Endothelial cell of umbilical vein (primary cell): ENCODE data around the gene CRB1. TPM values are rescaled to one million over a fixed set of nuclear protein-coding genes. Genes with fewer than 3 reads are reported as not detected.

ENCODE experiments used
- BruUV-seq: library from RNA; stranded (reverse); fragments of 400-500 nt; replicated peaks from 2 replicates; lab custom pipeline; 2021; lab: Mats Ljungman, UMichigan
- CTCF ChIA-PET: fragments of 300-600, 350-600 bp; sonication (Branson Sonifier 250); formaldehyde crosslinking; loops from one replicate; lab custom pipeline; 2021; ENCODE audit warnings: antibody characterized with exemption, inconsistent platforms; lab: Charles Lee
- POLR2A ChIA-PET: fragments of 300-600, 350-600 bp; sonication (Branson Sonifier 250); formaldehyde crosslinking; loops from one replicate; lab custom pipeline; 2021; ENCODE audit warnings: antibody characterized with exemption, inconsistent platforms; lab: Charles Lee
- DNase-seq: peaks from one replicate; pipeline ENCODE4 v3.0.0-alpha.2; 2011; ENCODE audit warnings: low read depth, low spot score
- FAIRE-seq: peaks from 2 replicates; lab custom pipeline; 2011; peaks lifted over from hg19 to GRCh38; lab: Jason Lieb, UNC
- H2AFZ ChIP-seq: 2 replicates; pipeline ENCODE4 v1.6.0; 2012; ENCODE audit warnings: low read depth, low read length, control low read depth, inconsistent platforms
- H3K27ac ChIP-seq: 2 replicates; pipeline ENCODE4 v1.5.1; 2011; ENCODE audit warnings: low read depth, mild to moderate bottlenecking, control low read depth, low read length, moderate library complexity; ENCODE audit not compliant: insufficient read depth
- H3K27me3 ChIP-seq, 2 experiments: 2 replicates each; pipeline versions ENCODE4 v1.6.0 to v1.6.1; 2011; ENCODE audit warnings: low read length in 2 of 2, mixed read lengths in 1 of 2; ENCODE audit not compliant: control insufficient read depth in 2 of 2, insufficient read depth in 2 of 2
- H3K36me3 ChIP-seq, 2 experiments: 2 replicates in 1 of 2; 3 replicates in 1 of 2; pipeline ENCODE4 v1.5.1; 2011; ENCODE audit warnings: low read length in 2 of 2, mild to moderate bottlenecking in 1 of 2, moderate library complexity in 1 of 2; ENCODE audit not compliant: control insufficient read depth in 2 of 2, insufficient read depth in 2 of 2; ENCODE audit errors: extremely low read depth in 1 of 2
- H3K4me1 ChIP-seq: 3 replicates; pipeline ENCODE4 v1.5.1; 2011; ENCODE audit warnings: mild to moderate bottlenecking, low read length; ENCODE audit not compliant: control insufficient read depth, insufficient read depth; ENCODE audit errors: extremely low read depth
- H3K4me2 ChIP-seq: 2 replicates; pipeline ENCODE4 v1.6.1; 2011; ENCODE audit warnings: low read length, control low read depth, mixed read lengths; ENCODE audit not compliant: insufficient read depth
- H3K4me3 ChIP-seq, 3 experiments: fragments of 200-600 bp in 1 of 3; sonication (generic), shearing (Covaris generic) in 1 of 3; replicated peaks in 1 of 3; 2 replicates each; pipeline ENCODE4 v1.5.1; 2011 to 2016; ENCODE audit warnings: control low read depth in 3 of 3, low read length in 3 of 3, mild to moderate bottlenecking in 2 of 3, inconsistent platforms in 1 of 3, low read depth in 1 of 3, moderate library complexity in 1 of 3; ENCODE audit not compliant: insufficient read depth in 1 of 3
- H3K79me2 ChIP-seq: 2 replicates; pipeline ENCODE4 v1.6.0; 2012; ENCODE audit warnings: low read length, inconsistent platforms; ENCODE audit not compliant: control insufficient read depth, insufficient read depth
- H3K9ac ChIP-seq: replicated peaks from 2 replicates; pipeline ENCODE3; 2011; ENCODE audit warnings: low read length, control low read depth; ENCODE audit not compliant: insufficient read depth; ENCODE audit errors: extremely low read depth
- H3K9me1 ChIP-seq: replicated peaks from 3 replicates; pipeline ENCODE4 v1.6.0; 2011; ENCODE audit warnings: mild to moderate bottlenecking, low read length; ENCODE audit not compliant: control insufficient read depth, insufficient read depth; ENCODE audit errors: extremely low read depth
- H3K9me3 ChIP-seq: replicated peaks from 2 replicates; pipeline ENCODE4 v1.5.1; 2012; ENCODE audit warnings: low read length, inconsistent platforms; ENCODE audit not compliant: control insufficient read depth, insufficient read depth
- H4K20me1 ChIP-seq: replicated peaks from 2 replicates; pipeline ENCODE3; 2011; ENCODE audit warnings: mild to moderate bottlenecking, low read length; ENCODE audit not compliant: control insufficient read depth, insufficient read depth; ENCODE audit errors: extremely low read depth
- EZH2 ChIP-seq: IDR thresholded peaks from 2 replicates; pipeline ENCODE4 v1.6.1; 2012; ENCODE audit warnings: borderline replicate concordance, low read depth, mild to moderate bottlenecking, moderate library complexity, low read length, inconsistent platforms; ENCODE audit not compliant: severe bottlenecking
- FOS ChIP-seq: IDR thresholded peaks from 2 replicates; pipeline ENCODE4 v1.6.1; 2011; ENCODE audit warnings: mild to moderate bottlenecking, low read length, moderate library complexity, borderline replicate concordance; ENCODE audit not compliant: insufficient read depth
- GATA2 ChIP-seq: IDR thresholded peaks from 2 replicates; pipeline ENCODE4 v1.7.0; 2011; ENCODE audit warnings: low read depth, mild to moderate bottlenecking, moderate library complexity, mixed read lengths, low read length; ENCODE audit not compliant: insufficient read length, insufficient read depth
- JUN ChIP-seq: IDR thresholded peaks from 2 replicates; pipeline ENCODE4 v1.6.1; 2011; ENCODE audit warnings: borderline replicate concordance, low read depth; ENCODE audit not compliant: insufficient read length, insufficient read depth
- MYC ChIP-seq: IDR thresholded peaks from one replicate; pipeline ENCODE4 v1.6.1; 2011; ENCODE audit warnings: mild to moderate bottlenecking, low read depth, low read length
- POLR2A ChIP-seq: IDR thresholded peaks from 2 replicates; pipeline ENCODE4 v1.6.1; 2012; ENCODE audit warnings: low read depth, mild to moderate bottlenecking, control low read depth, low read length
- POLR2AphosphoS5 ChIP-seq: IDR thresholded peaks from 2 replicates; pipeline ENCODE4 v1.6.1; 2012; ENCODE audit warnings: low read depth, mild to moderate bottlenecking, control low read depth, low read length, moderate library complexity; ENCODE audit not compliant: insufficient read depth
- dilution Hi-C: fragments of 300-500 bp; cut with MboI; formaldehyde crosslinking; loops from one replicate; pipeline ENCODE4 v1.15.0; 2019; ENCODE audit warnings: low sequenced_read_pairs; ENCODE audit not compliant: extremely low pct_ligation_motif_present
- intact Hi-C: fragments of 100-400 bp; cut with micrococcal nuclease; formaldehyde crosslinking; loops from one replicate; pipeline ENCODE4 v1.10.0; 2022
- polyA plus RNA-seq, 4 experiments: library from polyadenylated mRNA; depleted of rRNA in 3 of 4; stranded (reverse) in 3 of 4; unstranded in 1 of 4; fragments of >200 nt; gene quantifications; 2 replicates each; pipeline versions ENCODE4 v1.2.1 to v1.2.3, GENCODE V29; 2011 to 2012; ENCODE audit warnings: missing spikeins in 1 of 4
- total RNA-seq: library from RNA; stranded (reverse); gene quantifications from 2 replicates; pipeline ENCODE4 v1.2.3, GENCODE V29; 2021
- TF ChIP-seq, protein P1 (sequence below): IDR thresholded peaks from 2 replicates; pipeline ENCODE4 v1.6.1; 2011; ENCODE audit not compliant: insufficient read depth, insufficient read length
- TF ChIP-seq, protein P2 (sequence below), 2 donors: IDR thresholded peaks; 1 replicate in 1 of 2; 2 replicates in 1 of 2; pipeline ENCODE4 v1.5.1; 2011; ENCODE audit warnings: low read length in 2 of 2, mild to moderate bottlenecking in 2 of 2, moderate library complexity in 2 of 2, control low read depth in 1 of 2, inconsistent platforms in 1 of 2, low read depth in 1 of 2; ENCODE audit not compliant: insufficient read depth in 1 of 2; ENCODE audit errors: extremely low read depth in 1 of 2

CRB1 gene
- total and polyA plus RNA-seq, 2 donors (not counting 3 experiments of a cell fraction or from before 2014, with no cell fraction given): not detected

DNA sequence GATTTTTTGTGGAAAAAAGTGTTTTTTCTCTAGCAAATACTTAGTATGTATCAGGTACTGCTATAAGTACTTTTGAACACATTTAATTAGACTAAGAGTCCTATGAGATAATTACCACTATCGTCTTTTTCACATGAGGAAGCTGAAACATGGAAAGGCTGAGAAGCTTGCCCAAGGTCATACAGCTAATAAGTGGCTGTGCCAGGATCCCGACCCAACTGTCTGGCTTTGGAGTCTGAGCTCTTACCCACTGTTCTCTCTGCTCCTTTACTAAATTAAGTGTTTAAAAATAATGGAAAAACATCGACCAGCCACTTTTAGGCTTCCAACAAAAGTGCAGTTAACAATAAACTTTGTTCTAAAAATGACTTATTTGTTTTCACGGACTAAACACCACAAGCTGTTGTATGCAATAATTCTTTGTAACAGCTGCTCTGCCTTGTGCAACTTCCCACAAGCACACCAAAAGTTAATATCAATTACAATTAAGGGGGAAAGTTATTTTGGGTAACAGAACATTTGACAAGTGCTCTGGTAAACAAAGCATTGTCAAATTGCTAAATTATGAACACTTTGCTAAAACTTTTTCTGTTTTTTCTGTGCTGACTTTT, 75.7 kb downstream of the CRB1 start:
- Histone ChIP-seq H3K9me1 (no peaks in the 10 kb centered on the region), H3K4me1 (no peaks in the 10 kb centered on the region), H2AFZ (no peak overlapping the region), H3K27me3 (peaks cover 1 to 2% of the 10 kb centered on the region in 2 experiments), H3K9ac (no peak overlapping the region), H3K27ac (no peak overlapping the region), H4K20me1 (no peaks in the 10 kb centered on the region), H3K4me2 (no peak overlapping the region), H3K4me3 (no peak overlapping the region), H3K9me3 (no peaks in the 10 kb centered on the region), H3K36me3 (no peaks in the 10 kb centered on the region), H3K79me2 (no peaks in the 10 kb centered on the region)
- BruUV-seq: no TSS peak
- ChIA-PET CTCF (interaction anchor here (1.0 to 2.3 kb wide), 4 partner anchors 13 to 163 kb away, joined by 3 to 7 read pairs (median 4); no protein-coding TSS in a partner anchor), POLR2A (no interaction called here)
- dilution Hi-C loops: no loop called here
- FAIRE-seq (no peak), DNase-seq (no peak)
- TF ChIP-seq JUN: no peak
- no peak for TF ChIP-seq POLR2A
- no peak for TF ChIP-seq EZH2
- TF ChIP-seq POLR2AphosphoS5: no peak
- no peak for TF ChIP-seq MYC
- TF ChIP-seq, protein P1, sequence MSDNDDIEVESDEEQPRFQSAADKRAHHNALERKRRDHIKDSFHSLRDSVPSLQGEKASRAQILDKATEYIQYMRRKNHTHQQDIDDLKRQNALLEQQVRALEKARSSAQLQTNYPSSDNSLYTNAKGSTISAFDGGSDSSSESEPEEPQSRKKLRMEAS: no peak
- TF ChIP-seq, protein P2, sequence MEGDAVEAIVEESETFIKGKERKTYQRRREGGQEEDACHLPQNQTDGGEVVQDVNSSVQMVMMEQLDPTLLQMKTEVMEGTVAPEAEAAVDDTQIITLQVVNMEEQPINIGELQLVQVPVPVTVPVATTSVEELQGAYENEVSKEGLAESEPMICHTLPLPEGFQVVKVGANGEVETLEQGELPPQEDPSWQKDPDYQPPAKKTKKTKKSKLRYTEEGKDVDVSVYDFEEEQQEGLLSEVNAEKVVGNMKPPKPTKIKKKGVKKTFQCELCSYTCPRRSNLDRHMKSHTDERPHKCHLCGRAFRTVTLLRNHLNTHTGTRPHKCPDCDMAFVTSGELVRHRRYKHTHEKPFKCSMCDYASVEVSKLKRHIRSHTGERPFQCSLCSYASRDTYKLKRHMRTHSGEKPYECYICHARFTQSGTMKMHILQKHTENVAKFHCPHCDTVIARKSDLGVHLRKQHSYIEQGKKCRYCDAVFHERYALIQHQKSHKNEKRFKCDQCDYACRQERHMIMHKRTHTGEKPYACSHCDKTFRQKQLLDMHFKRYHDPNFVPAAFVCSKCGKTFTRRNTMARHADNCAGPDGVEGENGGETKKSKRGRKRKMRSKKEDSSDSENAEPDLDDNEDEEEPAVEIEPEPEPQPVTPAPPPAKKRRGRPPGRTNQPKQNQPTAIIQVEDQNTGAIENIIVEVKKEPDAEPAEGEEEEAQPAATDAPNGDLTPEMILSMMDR (IDR thresholded peaks at IDR 0.05; ENCODE audit: extremely low read depth in 1 of 2, insufficient read depth in 1 of 2, low read depth in 1 of 2, low read length in 2 of 2): no peak
- TF ChIP-seq FOS: no peak
- no peak for TF ChIP-seq GATA2
- intact Hi-C loops: no loop called here
